GM18909 (cell line): Measurements from ENCODE around the gene B2M.
"Not testable (repeated sequence)": the region's sequence is repeated elsewhere in the genome, so short reads cannot be mapped to it uniquely, and the experiment has no call there.

Experiments
- ATAC-seq: cut with Tn5 transposase; IDR thresholded peaks from one replicate; pipeline ENCODE4 v1.9.1; 2021; ENCODE audit warnings: mild to moderate bottlenecking; ENCODE audit not compliant: unreplicated experiment, poor library complexity

The B2M gene

GRCh38 chr15:44720460-44721176 lies 9.3 kb downstream of the B2M start:
- ATAC-seq: no peak

GRCh38 chr15:44722011-44722410 lies 10.7 kb downstream of the B2M start:
- no peak for ATAC-seq

GRCh38 chr15:44726136-44726535 lies 14.8 kb downstream of the B2M start:
- ATAC-seq: no peak

GRCh38 chr15:44726568-44727484 lies 15.5 kb downstream of the B2M start:
- ATAC-seq: peak; percentile 43

DNA sequence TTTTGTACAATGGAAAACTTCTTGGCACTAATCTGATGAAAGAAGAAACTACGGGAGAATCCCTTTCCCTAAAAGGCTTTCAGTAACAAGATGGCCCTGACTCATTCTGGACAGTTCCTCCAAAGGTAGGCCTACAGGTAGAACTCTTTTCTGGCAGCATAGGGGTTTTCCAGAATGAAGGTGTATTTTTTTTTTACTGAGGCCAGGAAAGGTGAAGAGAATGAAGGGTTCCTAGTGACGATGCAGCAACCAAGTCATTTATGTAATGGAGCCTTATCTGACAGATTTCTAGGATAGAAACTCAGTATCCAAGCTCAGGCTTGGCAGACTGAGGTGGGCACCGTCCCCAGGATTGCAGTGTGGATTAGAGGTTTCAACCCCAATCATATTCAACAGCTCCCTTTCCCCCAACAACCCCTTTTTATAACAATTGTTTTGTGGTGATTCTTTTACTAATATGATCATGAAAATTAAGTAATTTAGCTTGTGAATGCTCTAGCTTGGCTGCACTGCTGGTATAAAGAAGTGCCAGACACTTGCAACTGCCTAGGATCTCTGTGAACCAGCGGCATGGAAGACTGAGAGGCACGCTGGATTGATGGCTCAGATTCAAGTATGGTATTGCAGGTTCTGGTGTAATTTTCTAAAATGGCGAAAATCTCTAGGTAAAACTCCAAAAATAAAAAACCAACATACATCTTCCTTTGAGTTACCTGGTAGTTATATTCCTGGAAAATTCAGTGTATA lies 16.3 kb downstream of the B2M start:
- ATAC-seq: no peak

- ATAC-seq: not testable (repeated sequence)
Observed at GRCh38 chr15:44728232-44728575, 16.9 kb downstream of the B2M start.

DNA sequence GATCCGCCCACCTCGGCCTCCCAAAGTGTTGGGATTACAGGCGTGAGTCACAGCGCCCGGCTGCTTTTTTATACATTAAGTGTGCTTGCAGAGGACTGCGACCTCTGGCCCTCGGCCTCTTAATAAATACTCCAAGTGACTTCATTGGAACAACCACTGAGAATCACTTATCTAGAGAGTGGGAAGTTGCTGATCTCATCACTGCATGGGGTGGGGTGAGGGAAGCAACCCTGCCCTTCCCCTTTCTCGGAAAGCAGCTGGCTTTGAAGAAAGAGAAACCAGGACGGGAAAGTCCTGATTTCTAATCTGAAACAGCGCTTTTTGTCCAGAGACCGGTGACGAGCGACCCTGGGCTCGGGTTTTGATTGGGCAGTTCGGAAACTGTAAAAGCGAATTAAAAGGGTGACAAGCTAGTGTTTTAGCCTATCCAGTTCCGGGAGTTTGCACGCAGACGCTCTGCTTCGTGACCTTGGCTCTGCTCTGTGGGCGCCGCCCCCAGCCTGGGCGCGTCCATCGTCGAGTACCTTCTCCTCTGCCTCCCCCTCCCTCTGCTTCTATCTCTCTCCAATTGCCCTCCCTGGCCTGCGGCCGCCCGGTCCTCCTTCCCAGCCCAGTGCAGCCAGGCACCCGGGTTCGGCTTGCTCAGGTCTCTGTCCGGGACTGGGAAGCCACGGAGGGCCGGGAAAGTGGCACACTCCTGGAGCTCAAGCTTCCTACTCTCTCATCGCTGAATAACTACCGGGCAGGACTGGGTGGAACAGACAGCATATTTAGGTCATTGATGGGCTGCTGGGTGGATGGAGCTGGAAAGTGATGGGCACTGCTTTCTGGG lies 17.5 kb downstream of the B2M start:
- ATAC-seq: peak; percentile 76

- ATAC-seq: peak; percentile 3
Observed at GRCh38 chr15:44729408-44730127, 18.3 kb downstream of the B2M start.

GRCh38 chr15:44734839-44735481 lies 23.6 kb downstream of the B2M start:
- ATAC-seq: no peak

GRCh38 chr15:44735482-44736180 lies 24.3 kb downstream of the B2M start:
- no peak for ATAC-seq

DNA sequence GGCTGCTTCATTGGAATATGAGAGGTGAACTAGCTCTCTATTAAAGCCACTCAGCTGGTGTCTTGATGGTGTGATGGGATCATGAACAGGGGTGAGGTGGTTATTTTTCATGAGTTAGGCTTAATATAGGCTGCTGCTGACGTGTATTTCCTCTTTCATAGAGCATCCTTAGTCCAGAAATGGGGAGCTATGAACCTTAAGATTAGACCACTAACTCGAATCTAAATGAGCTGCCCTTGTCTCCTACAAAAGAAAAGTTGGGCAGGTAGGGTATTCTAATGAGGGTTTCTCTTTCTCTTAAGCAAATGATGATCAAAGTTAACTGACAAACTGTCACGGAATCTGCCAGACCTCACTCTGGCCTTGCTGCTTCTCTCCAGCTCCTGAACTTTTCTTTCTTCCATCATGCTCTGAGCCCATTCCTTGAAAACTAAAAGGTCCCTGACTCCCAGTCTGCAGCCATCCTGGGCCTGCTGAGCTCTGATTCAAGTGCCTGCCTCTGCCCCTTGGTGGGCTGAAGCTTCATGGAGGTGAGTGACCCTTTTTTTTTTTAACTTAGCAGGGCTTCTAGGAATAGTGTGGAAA lies 25.0 kb downstream of the B2M start, which contains the start of gene TRIM69:
Gene TRIM69 (plus strand): TSS at position 348 of the 585 bp plus-strand sequence. CDS start 177 bp downstream, at position 525.
- ATAC-seq: no peak

- ATAC-seq: no peak
Observed at GRCh38 chr15:44738340-44738984, 27.1 kb downstream of the B2M start.

GRCh38 chr15:44739222-44739847 lies 28.0 kb downstream of the B2M start:
- ATAC-seq: not testable (repeated sequence)

- ATAC-seq: not testable (repeated sequence)
Observed at GRCh38 chr15:44743454-44743853, 32.1 kb downstream of the B2M start.

DNA sequence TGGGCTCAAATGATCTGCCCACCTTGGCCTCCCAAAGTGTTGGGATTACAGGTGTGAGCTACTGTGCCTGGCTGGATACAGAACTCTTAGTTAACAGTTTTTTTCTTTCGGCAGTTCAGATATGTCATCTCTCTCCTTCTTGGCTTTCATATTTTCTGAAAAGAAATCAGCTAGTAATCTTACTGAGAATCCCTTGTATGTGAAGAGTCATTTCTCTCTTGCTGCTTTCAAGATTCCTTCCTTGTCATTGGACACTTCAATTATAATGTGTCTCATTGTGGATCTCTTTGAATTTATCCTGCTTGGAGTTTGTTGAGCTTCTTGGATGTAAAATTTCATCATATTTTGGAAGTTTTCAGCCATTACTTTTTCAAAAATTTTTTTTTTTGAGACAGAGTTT lies 42.0 kb downstream of the B2M start:
- no peak for ATAC-seq

DNA sequence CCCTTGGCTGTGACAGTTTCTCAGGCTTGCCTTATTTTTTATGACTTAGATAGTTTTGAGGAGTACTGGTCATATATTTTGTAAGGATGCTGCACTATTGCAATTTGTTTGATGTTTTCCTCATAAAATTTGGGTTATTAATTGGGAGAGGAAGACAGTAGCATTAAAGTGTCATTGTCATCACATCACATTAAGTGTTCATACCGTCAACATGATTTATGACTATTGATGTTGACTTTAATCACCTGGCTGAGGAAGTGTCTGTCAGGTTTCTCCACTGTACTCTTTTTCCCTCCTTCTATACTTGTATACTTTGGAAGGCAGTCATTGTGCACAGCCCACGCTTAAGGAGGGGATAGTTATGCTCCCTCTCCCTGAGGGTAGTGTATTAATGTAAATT lies 51.9 kb downstream of the B2M start:
- ATAC-seq: no peak

GRCh38 chr15:44763848-44764247 lies 52.5 kb downstream of the B2M start:
- ATAC-seq: no peak
